Measurements from ENCODE around the gene CACNA2D2. TPM values are rescaled to one million over a fixed set of nuclear protein-coding genes. Genes with fewer than 3 reads are reported as not detected.

Gene CACNA2D2
- total RNA-seq, 1 experiment from 2014 or later: not detected

DNA sequence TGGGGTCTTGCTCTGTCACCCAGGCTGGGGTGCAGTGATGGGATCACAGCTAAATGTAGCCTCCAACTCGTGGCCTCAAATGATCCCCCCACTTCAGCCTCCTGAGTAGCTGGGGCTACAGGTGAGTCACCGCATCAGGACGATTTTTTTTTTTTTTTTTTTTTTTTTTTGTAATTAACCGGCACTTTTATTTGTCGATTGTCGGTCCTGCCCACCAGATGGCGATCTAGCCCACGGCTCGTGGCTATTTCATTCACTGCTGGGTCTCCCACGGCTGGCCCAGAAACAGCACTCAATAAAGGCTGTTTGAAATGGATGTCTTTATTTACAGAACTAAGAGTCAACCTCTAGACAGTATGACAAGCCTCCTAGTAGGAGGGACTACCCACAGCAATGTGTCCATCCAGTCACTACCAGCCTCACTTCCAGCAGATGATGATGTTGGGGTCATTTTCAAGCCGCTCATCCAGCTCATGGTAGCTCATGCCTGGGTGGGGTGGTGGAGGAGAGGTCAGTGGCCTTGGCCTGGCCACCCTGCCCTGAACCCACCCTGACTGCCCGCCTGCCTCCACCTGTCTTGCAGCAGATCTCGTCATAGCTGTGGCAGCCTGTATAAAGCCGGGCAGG is 156.1 kb downstream of the CACNA2D2 start:
- DNase-seq (ENCODE audit: low read depth): peak; percentile 74

DNA sequence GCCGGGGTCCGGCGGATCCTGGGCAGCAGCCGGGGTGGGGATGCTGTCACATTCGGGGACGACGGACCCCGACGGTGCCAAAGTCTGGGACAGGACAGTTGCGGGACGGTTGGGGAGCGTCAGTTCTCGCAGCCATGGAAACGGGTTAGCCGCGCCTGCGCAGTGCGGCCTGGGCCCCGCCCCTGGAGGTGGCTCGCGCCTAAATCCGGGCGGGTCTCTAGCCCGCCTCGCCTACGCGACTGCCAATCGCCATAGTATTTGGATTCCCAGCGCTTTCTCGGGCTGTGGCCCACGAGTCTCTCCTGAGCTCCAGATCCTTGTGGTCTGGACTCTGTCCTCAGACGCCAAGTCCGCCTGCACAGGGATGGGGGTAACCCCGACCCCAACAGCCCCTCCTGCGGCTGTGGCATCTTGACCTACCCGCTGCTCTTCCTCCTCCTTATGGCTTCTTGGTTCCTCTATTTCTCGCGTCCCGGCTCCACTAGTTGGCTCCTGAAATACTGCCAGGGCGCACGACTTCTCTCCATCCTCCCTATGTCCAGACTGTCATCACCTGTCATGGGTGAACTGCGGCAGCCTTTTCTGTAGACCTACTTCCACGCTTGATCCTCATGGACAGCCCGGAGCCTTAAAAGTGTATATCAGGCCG is 157.7 kb downstream of the CACNA2D2 start, which contains the start of gene ZMYND10:
TSS of gene ZMYND10 (minus strand) at position 147 of the 649 bp plus-strand sequence. CDS start 153 bp downstream, outside the sequence.
- no peak for DNase-seq (ENCODE audit: low read depth)

DNA sequence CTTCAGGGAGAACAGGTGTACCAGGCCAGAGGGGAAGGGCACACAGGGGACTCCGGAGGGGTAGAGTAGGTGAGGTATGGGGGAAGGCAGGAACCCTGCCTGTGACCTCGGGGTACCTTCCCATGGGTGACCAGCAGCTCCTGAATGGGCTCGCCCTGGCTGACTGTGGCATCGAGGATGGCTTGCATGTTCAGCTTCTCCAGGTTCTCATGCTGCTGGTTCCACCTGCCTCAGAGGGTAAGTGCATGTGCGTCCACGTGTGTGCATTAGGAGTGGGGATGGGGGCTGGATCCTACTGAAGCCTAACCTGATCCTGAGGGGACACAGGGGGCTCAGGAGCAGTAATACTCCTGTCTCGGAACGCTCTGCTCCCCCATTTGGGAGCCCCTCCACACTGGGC is 158.4 kb downstream of the CACNA2D2 start:
- no peak for DNase-seq (ENCODE audit: low read depth)

- no peak for DNase-seq (ENCODE audit: low read depth)
These were observed 160.4 kb downstream of the CACNA2D2 start for GRCh38 chr3:50342813-50343633.

GRCh38 chr3:50341996-50342650 is 161.3 kb downstream of the CACNA2D2 start:
- DNase-seq (ENCODE audit: low read depth): no peak

DNA sequence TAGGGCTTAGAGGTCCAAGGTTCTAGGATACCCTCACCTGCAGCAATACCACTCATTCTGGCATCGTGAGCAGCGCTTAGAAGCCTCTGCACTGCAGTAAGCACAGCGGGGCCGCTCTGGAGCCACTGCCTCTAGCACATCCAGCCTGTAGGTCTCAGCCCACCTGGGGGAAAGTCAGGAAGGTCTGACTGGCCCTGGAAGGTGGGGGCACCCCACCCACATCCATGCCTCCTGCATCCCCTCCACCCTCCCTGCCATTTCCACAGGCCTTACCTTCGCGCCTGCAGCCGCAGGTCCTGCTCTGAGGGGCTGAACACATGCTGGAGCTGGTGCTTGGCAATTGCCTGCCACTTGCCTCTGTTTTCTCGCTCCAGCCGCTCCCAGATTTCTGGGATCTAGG is 161.9 kb downstream of the CACNA2D2 start:
- no peak for DNase-seq (ENCODE audit: low read depth)

- DNase-seq (ENCODE audit: low read depth): peak; percentile 23
These were observed 162.7 kb downstream of the CACNA2D2 start, which contains the start of gene RASSF1 for GRCh38 chr3:50340448-50341329. RASSF1 (minus strand) TSS chr3:50340836; CDS start chr3:50340805, 31 bp downstream.

DNA sequence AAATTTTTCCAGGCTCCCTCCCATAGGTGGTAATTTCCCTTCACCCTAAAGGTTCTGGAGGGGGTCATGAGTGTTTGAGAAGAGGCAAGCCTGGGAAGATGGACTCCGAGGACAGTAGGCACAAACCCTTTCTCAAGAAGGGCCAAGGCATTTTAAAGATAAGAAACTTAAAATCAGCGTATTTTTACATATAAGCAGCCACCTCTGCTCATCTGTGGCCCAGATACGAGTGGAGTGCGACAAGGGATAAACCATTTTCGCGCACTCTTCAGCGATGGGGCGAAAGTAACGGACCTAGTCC is 163.3 kb downstream of the CACNA2D2 start:
- DNase-seq (ENCODE audit: low read depth): no peak

- DNase-seq (ENCODE audit: low read depth): peak; percentile 38
These were observed 163.8 kb downstream of the CACNA2D2 start for GRCh38 chr3:50339485-50340146.

DNA sequence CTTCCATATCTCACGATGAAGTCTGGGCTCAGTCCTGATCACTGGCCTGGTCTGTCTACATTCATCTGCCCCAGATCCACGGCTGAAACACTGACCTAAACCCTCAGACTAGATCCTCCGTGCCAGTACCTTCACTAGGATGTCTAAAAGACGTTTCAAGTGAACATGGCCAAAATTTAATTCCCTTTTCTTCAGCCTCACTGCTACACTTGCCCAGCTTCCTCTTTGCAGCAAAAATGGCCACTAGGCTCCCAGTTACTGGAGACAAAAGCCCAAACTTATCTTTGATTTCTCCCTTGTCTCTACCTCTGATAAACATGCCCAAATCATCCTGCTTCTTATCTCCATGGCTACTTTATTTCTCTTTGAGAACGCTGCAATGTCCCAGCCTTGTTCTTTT is 164.5 kb downstream of the CACNA2D2 start:
- no peak for DNase-seq (ENCODE audit: low read depth)

- DNase-seq (ENCODE audit: low read depth): peak; percentile 99
These were observed 166.1 kb downstream of the CACNA2D2 start for GRCh38 chr3:50337175-50337861.

- DNase-seq (ENCODE audit: low read depth): peak; percentile 44
These were observed 166.8 kb downstream of the CACNA2D2 start for GRCh38 chr3:50336452-50337174.

GRCh38 chr3:50334339-50335075 is 168.9 kb downstream of the CACNA2D2 start:
- DNase-seq (ENCODE audit: low read depth): no peak

GRCh38 chr3:50333744-50334328 is 169.6 kb downstream of the CACNA2D2 start:
- no peak for DNase-seq (ENCODE audit: low read depth)

DNA sequence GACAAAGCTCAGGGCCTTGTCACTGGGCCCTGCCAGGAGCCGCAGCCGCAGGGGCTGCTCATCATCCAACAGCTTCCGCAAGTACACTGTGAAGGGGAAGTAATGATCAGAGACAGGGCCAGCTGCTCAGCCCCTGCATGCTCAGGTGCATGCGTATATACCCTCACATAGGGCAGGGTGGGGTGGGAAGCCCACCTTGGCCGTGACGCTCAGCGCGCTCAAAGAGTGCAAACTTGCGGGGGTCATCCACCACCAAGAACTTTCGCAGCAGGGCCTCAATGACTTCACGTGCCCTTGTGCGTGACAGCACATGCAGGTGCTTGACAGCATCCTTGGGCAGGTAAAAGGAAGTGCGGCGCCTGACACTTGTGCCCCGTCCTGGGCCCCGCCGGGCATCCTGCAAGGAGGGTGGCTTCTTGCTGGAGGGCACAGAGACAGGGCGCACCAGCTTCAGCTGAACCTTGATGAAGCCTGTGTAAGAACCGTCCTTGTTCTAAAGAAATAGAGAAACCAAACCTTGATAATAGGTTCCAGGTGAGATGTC is 172.0 kb downstream of the CACNA2D2 start:
- DNase-seq (ENCODE audit: low read depth): no peak

- no peak for DNase-seq (ENCODE audit: low read depth)
These were observed 173.1 kb downstream of the CACNA2D2 start for GRCh38 chr3:50330330-50330729.

DNA sequence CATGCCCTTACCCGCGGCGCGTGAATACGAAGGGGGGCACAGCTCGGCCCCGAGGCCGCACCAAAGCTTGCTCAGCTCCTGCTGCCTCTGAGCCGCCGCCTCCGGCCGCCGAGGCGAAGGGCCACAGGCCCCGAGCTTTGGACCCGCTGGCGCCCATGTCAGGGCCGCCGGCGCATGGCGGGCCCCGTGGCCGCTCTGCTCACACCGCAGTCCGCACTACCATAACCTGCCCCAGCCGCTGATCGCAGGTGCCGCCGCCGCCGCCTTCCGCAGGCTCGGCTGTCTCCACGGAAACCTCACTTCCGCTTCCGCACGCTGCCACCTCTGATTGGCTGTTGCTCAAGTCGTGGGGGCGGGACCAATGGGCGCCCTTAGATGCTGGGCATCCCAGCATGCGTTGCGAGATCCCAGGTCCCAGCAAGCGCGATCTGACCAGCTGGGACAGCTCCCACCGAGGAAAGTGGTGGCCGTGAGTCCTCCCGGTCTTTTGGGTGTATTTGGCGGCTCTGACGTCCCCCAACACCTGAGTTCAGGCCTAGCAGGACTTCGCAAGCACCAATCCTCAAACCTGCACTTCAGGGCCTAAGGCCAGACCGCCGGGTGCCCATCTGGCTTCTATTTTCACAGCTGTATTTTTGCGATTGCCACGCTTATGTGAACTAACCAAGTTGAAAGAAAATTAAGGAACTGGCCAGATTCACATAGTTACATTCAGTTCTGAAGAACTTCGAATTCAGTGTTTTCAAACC is 175.3 kb downstream of the CACNA2D2 start, which contains the start of gene TUSC2:
TSS of gene TUSC2 (minus strand) at position 281 of the 749 bp plus-strand sequence. CDS start at position 157, 124 bp downstream.
- peak; percentile 95 for DNase-seq (ENCODE audit: low read depth)

Measured in LHCN-M2 (cell line).